Tibial nerve (tissue), 4 donors: Measurements from ENCODE around the gene STARD13.

Source experiments
- EP300 ChIP-seq, 2 donors: sonication (generic); formaldehyde crosslinking; IDR thresholded peaks; one replicate each; pipeline ENCODE4 v1.6.1; 2017; ENCODE audit warnings: antibody characterized with exemption in 2 of 2, mild to moderate bottlenecking in 1 of 2
- TF ChIP-seq, protein P1 (sequence below), 5 experiments: fragments of 200-600 bp in 3 of 5; fragments of 450-650 bp in 2 of 5; sonication (generic) in 3 of 5; IDR thresholded peaks; one replicate each; pipeline ENCODE4 v1.5.1; 2016 to 2019; ENCODE audit warnings: antibody characterized with exemption in 5 of 5, mild to moderate bottlenecking in 3 of 5, moderate library complexity in 2 of 5

DNA sequence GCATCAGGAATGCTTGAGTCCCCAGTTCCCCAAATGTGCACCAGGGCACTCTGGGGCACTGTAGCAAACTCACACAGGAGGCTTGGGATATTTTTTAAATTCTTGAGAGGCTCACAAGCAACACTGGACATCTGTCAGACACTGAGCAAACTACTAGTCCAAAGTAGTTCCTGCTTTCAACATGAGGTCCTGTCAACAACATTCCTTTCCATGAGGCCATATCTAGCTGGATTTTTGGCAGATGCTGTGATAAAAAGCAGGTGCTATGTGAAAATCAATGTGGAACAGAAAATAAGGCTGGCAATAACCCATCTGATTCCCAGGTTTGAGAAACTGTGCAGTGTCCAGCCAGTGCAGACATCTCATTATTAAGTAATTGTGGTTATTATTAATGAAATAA, 50.5 kb downstream of the STARD13 start:
- TF ChIP-seq, protein P1, sequence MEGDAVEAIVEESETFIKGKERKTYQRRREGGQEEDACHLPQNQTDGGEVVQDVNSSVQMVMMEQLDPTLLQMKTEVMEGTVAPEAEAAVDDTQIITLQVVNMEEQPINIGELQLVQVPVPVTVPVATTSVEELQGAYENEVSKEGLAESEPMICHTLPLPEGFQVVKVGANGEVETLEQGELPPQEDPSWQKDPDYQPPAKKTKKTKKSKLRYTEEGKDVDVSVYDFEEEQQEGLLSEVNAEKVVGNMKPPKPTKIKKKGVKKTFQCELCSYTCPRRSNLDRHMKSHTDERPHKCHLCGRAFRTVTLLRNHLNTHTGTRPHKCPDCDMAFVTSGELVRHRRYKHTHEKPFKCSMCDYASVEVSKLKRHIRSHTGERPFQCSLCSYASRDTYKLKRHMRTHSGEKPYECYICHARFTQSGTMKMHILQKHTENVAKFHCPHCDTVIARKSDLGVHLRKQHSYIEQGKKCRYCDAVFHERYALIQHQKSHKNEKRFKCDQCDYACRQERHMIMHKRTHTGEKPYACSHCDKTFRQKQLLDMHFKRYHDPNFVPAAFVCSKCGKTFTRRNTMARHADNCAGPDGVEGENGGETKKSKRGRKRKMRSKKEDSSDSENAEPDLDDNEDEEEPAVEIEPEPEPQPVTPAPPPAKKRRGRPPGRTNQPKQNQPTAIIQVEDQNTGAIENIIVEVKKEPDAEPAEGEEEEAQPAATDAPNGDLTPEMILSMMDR (IDR thresholded peaks at IDR 0.05): no peak
- peak in 1 of 2 donors; percentile 65 for TF ChIP-seq EP300 (IDR thresholded peaks at IDR 0.05)
